Stimulated activated CD4-positive, alpha-beta T cell treated with anti-CD3 and anti-CD28 coated beads, Interleukin-12 subunit alpha, Interleukin-12 subunit beta, amount 100 ng/mL, for 4 hours (primary cell): ENCODE data around the gene RHBDF1.

Experiments used
- DNase-seq: peaks from one replicate; pipeline ENCODE4 v3.0.0-alpha.2; 2020

The RHBDF1 gene

GRCh38 chr16:91484-91883 lies 19.1 kb upstream of the RHBDF1 start:
- no peak for DNase-seq

GRCh38 chr16:89391-90302 lies 17.2 kb upstream of the RHBDF1 start:
- no peak for DNase-seq

GRCh38 chr16:88613-89012 lies 16.2 kb upstream of the RHBDF1 start:
- DNase-seq, result no peak

- no peak for DNase-seq
These were observed 14.1 kb upstream of the RHBDF1 start for GRCh38 chr16:86483-86952.

- no peak for DNase-seq
These were observed 13.4 kb upstream of the RHBDF1 start for GRCh38 chr16:85865-86264.

GRCh38 chr16:85407-85782 lies 13.0 kb upstream of the RHBDF1 start:
- no peak for DNase-seq

- DNase-seq, result peak; percentile 39
These were observed 12.4 kb upstream of the RHBDF1 start for GRCh38 chr16:84718-85406.

- no peak for DNase-seq
These were observed 11.6 kb upstream of the RHBDF1 start for GRCh38 chr16:83781-84615.

- DNase-seq, result no peak
These were observed 10.7 kb upstream of the RHBDF1 start for GRCh38 chr16:83060-83603.

- no peak for DNase-seq
These were observed 7.0 kb upstream of the RHBDF1 start for GRCh38 chr16:79151-80054.

GRCh38 chr16:78444-79150 lies 6.2 kb upstream of the RHBDF1 start:
- DNase-seq, result no peak

GRCh38 chr16:77807-78443 lies 5.5 kb upstream of the RHBDF1 start, which contains the start of gene MPG:
MPG (plus strand) TSS chr16:78225; CDS start chr16:78310, 85 bp downstream.
- DNase-seq, result peak; percentile 83

- peak; percentile 41 for DNase-seq
These were observed 4.9 kb upstream of the RHBDF1 start for GRCh38 chr16:77273-77806.

- no peak for DNase-seq
These were observed 4.3 kb upstream of the RHBDF1 start for GRCh38 chr16:76535-77272.

GRCh38 chr16:75580-76501 lies 3.4 kb upstream of the RHBDF1 start:
- DNase-seq, result no peak

- DNase-seq, result no peak
These were observed 2.4 kb upstream of the RHBDF1 start for GRCh38 chr16:74747-75334.

- no peak for DNase-seq
These were observed 1.8 kb upstream of the RHBDF1 start for GRCh38 chr16:74051-74746.
